Activated naive CD4-positive, alpha-beta T cell treated with anti-CD3 and anti-CD28 coated beads for 36 hours (primary cell): Measurements from ENCODE around the gene PBRM1. TPM values are rescaled to one million over a fixed set of nuclear protein-coding genes. Genes with fewer than 3 reads are reported as not detected.

Experiments used
- CTCF ChIA-PET: fragments of 350-600 bp; sonication (Branson Sonifier 250); formaldehyde crosslinking; loops from one replicate; lab custom pipeline; 2021; ENCODE audit warnings: antibody characterized with exemption; lab: Charles Lee
- DNase-seq: peaks from one replicate; pipeline ENCODE4 v3.0.0-alpha.2; 2020
- H3K27ac Mint-ChIP-seq: one replicate; pipeline ENCODE4 v1.8.0; 2021; ENCODE audit warnings: mild to moderate bottlenecking, mixed read lengths
- H3K27me3 Mint-ChIP-seq: one replicate; pipeline ENCODE4 v1.8.0; 2021; ENCODE audit warnings: low read depth, mixed read lengths
- H3K36me3 Mint-ChIP-seq: one replicate; pipeline ENCODE4 v1.8.0; 2021; ENCODE audit warnings: low read depth, mixed read lengths
- H3K4me1 Mint-ChIP-seq: one replicate; pipeline ENCODE4 v1.8.0; 2021; ENCODE audit warnings: low read depth, mixed read lengths
- H3K4me3 Mint-ChIP-seq: one replicate; pipeline ENCODE4 v1.8.0; 2021; ENCODE audit warnings: mild to moderate bottlenecking, moderate library complexity, mixed read lengths
- H3K9me3 Mint-ChIP-seq: one replicate; pipeline ENCODE4 v1.8.0; 2021; ENCODE audit warnings: mixed read lengths
- intact Hi-C: fragments of 100-400 bp; cut with micrococcal nuclease; formaldehyde crosslinking; loops from one replicate; pipeline ENCODE4 v1.15.1; 2023
- total RNA-seq, 2 experiments: library from RNA; stranded (reverse); gene quantifications; one replicate each; pipeline ENCODE4 v1.2.3, GENCODE V29; 2021

Gene PBRM1
- total RNA-seq, 2 experiments from 2014 or later = 49.9 to 57.7 TPM

- Mint-ChIP-seq H3K36me3 (peaks cover 42% of the 10 kb centered on the region), H3K4me1 (no peaks in the 10 kb centered on the region), H3K4me3 (no peak overlapping the region), H3K27me3 (no peaks in the 10 kb centered on the region), H3K27ac (no peak overlapping the region), H3K9me3 (no peaks in the 10 kb centered on the region)
- intact Hi-C loops = no loop called here
- CTCF ChIA-PET = interaction anchor here (2.0 kb wide), 1 partner anchor 26 kb away, joined by 5 read pairs; no protein-coding TSS in a partner anchor
- DNase-seq = no peak
Observed at GRCh38 chr3:52649461-52650210, 36.1 kb downstream of the PBRM1 start.

- no peaks in the 10 kb centered on the region for H3K27me3 Mint-ChIP-seq
- no peak overlapping the region for H3K4me3 Mint-ChIP-seq
- H3K27ac Mint-ChIP-seq = no peak overlapping the region
- H3K4me1 Mint-ChIP-seq = no peaks in the 10 kb centered on the region
- peaks cover 34% of the 10 kb centered on the region for H3K36me3 Mint-ChIP-seq
- DNase-seq = no peak
- CTCF ChIA-PET = no interaction called here
- intact Hi-C loops = no loop called here
- H3K9me3 Mint-ChIP-seq = no peaks in the 10 kb centered on the region
Observed at GRCh38 chr3:52645549-52645948, 40.2 kb downstream of the PBRM1 start.

- Mint-ChIP-seq H3K9me3 (no peaks in the 10 kb centered on the region), H3K4me3 (no peak overlapping the region), H3K4me1 (no peaks in the 10 kb centered on the region), H3K27me3 (no peaks in the 10 kb centered on the region), H3K36me3 (peaks cover 20% of the 10 kb centered on the region), H3K27ac (no peak overlapping the region)
- no peak for DNase-seq
- intact Hi-C loops = no loop called here
- CTCF ChIA-PET = interaction anchor here (0.6 kb wide), 2 partner anchors 10 to 83 kb away, joined by 3 to 5 read pairs; no protein-coding TSS in a partner anchor
Observed at GRCh38 chr3:52636673-52637072, 49.0 kb downstream of the PBRM1 start.

- H3K36me3 Mint-ChIP-seq = peaks cover 12% of the 10 kb centered on the region
- CTCF ChIA-PET = no interaction called here
- H3K27ac Mint-ChIP-seq = no peak overlapping the region
- no peak for DNase-seq
- H3K27me3 Mint-ChIP-seq = no peaks in the 10 kb centered on the region
- H3K4me1 Mint-ChIP-seq = no peaks in the 10 kb centered on the region
- intact Hi-C loops = no loop called here
- no peaks in the 10 kb centered on the region for H3K9me3 Mint-ChIP-seq
- H3K4me3 Mint-ChIP-seq = no peak overlapping the region
Observed at GRCh38 chr3:52633786-52634185, 51.9 kb downstream of the PBRM1 start.

GRCh38 chr3:52625041-52625440 lies 60.7 kb downstream of the PBRM1 start:
- no peak for DNase-seq
- Mint-ChIP-seq H3K4me1 (peaks cover 28% of the 10 kb centered on the region), H3K36me3 (peaks cover 29% of the 10 kb centered on the region), H3K9me3 (no peaks in the 10 kb centered on the region), H3K27ac (no peak overlapping the region), H3K4me3 (no peak overlapping the region), H3K27me3 (no peaks in the 10 kb centered on the region)
- intact Hi-C loops = no loop called here
- CTCF ChIA-PET = interaction anchor here (0.6 to 1.5 kb wide), 2 partner anchors 10 to 59 kb away, joined by 5 to 6 read pairs; no protein-coding TSS in a partner anchor

- Mint-ChIP-seq H3K4me3 (no peak overlapping the region), H3K27me3 (no peaks in the 10 kb centered on the region), H3K9me3 (no peaks in the 10 kb centered on the region), H3K4me1 (peaks cover 30% of the 10 kb centered on the region), H3K36me3 (peaks cover 29% of the 10 kb centered on the region), H3K27ac (no peak overlapping the region)
- intact Hi-C loops = no loop called here
- CTCF ChIA-PET = interaction anchor here (0.9 kb wide), 1 partner anchor 27 kb away, joined by 5 read pairs; no protein-coding TSS in a partner anchor
- DNase-seq = no peak
Observed at GRCh38 chr3:52623234-52623792, 62.4 kb downstream of the PBRM1 start.

GRCh38 chr3:52620580-52620979 lies 65.1 kb downstream of the PBRM1 start:
- no peaks in the 10 kb centered on the region for H3K27me3 Mint-ChIP-seq
- H3K9me3 Mint-ChIP-seq = no peaks in the 10 kb centered on the region
- H3K36me3 Mint-ChIP-seq = peaks cover 27% of the 10 kb centered on the region
- no peak for DNase-seq
- no peak overlapping the region for H3K27ac Mint-ChIP-seq
- CTCF ChIA-PET = interaction anchor here (0.6 kb wide), 1 partner anchor 281 kb away, joined by 3 read pairs; no protein-coding TSS in a partner anchor
- H3K4me1 Mint-ChIP-seq = peaks cover 30% of the 10 kb centered on the region
- no peak overlapping the region for H3K4me3 Mint-ChIP-seq
- intact Hi-C loops = no loop called here

- no peak for DNase-seq
- Mint-ChIP-seq H3K4me3 (no peak overlapping the region), H3K36me3 (peaks cover 29% of the 10 kb centered on the region), H3K9me3 (no peaks in the 10 kb centered on the region), H3K27me3 (no peaks in the 10 kb centered on the region), H3K4me1 (peaks cover 4% of the 10 kb centered on the region), H3K27ac (no peak overlapping the region)
- CTCF ChIA-PET = interaction anchor here (0.6 to 0.9 kb wide), 5 partner anchors 11 to 252 kb away, joined by 3 to 5 read pairs (median 3); no protein-coding TSS in a partner anchor
- intact Hi-C loops = no loop called here
Observed at GRCh38 chr3:52615166-52615565, 70.5 kb downstream of the PBRM1 start.

GRCh38 chr3:52614689-52615088 lies 71.0 kb downstream of the PBRM1 start:
- H3K36me3 Mint-ChIP-seq = peaks cover 27% of the 10 kb centered on the region
- H3K4me3 Mint-ChIP-seq = no peak overlapping the region
- no peaks in the 10 kb centered on the region for H3K27me3 Mint-ChIP-seq
- no peaks in the 10 kb centered on the region for H3K4me1 Mint-ChIP-seq
- H3K27ac Mint-ChIP-seq = no peak overlapping the region
- intact Hi-C loops = no loop called here
- no peaks in the 10 kb centered on the region for H3K9me3 Mint-ChIP-seq
- DNase-seq = no peak
- CTCF ChIA-PET = interaction anchor here (0.6 to 0.9 kb wide), 4 partner anchors 11 to 251 kb away, joined by 3 to 5 read pairs (median 3); no protein-coding TSS in a partner anchor

- no peak overlapping the region for H3K27ac Mint-ChIP-seq
- intact Hi-C loops = no loop called here
- no peak overlapping the region for H3K4me3 Mint-ChIP-seq
- H3K27me3 Mint-ChIP-seq = no peaks in the 10 kb centered on the region
- CTCF ChIA-PET = no interaction called here
- DNase-seq = no peak
- no peaks in the 10 kb centered on the region for H3K9me3 Mint-ChIP-seq
- peaks cover 44% of the 10 kb centered on the region for H3K36me3 Mint-ChIP-seq
- H3K4me1 Mint-ChIP-seq = no peaks in the 10 kb centered on the region
Observed at GRCh38 chr3:52609316-52609815, 76.3 kb downstream of the PBRM1 start.

GRCh38 chr3:52608337-52608736 lies 77.4 kb downstream of the PBRM1 start:
- Mint-ChIP-seq H3K36me3 (peaks cover 53% of the 10 kb centered on the region), H3K4me1 (no peaks in the 10 kb centered on the region), H3K27ac (no peak overlapping the region), H3K27me3 (no peaks in the 10 kb centered on the region), H3K9me3 (no peaks in the 10 kb centered on the region), H3K4me3 (no peak overlapping the region)
- no peak for DNase-seq
- intact Hi-C loops = no loop called here
- CTCF ChIA-PET = no interaction called here

- no peaks in the 10 kb centered on the region for H3K27me3 Mint-ChIP-seq
- H3K27ac Mint-ChIP-seq = no peak overlapping the region
- peaks cover 62% of the 10 kb centered on the region for H3K36me3 Mint-ChIP-seq
- no peak overlapping the region for H3K4me3 Mint-ChIP-seq
- H3K9me3 Mint-ChIP-seq = peaks cover 3% of the 10 kb centered on the region
- CTCF ChIA-PET = interaction anchor here (1.2 kb wide), 1 partner anchor 20 kb away, joined by 3 read pairs; no protein-coding TSS in a partner anchor
- H3K4me1 Mint-ChIP-seq = no peaks in the 10 kb centered on the region
- intact Hi-C loops = no loop called here
- no peak for DNase-seq
Observed at GRCh38 chr3:52606373-52607085, 79.2 kb downstream of the PBRM1 start.
